Subcutaneous adipose tissue (tissue), 4 donors: Measurements from ENCODE around the gene CTSE. TPM values are rescaled to one million over a fixed set of nuclear protein-coding genes. Genes with fewer than 3 reads are reported as not detected.
"Not testable (repeated sequence)": the region's sequence is repeated elsewhere in the genome, so short reads cannot be mapped to it uniquely, and the experiment has no call there.

Experiments used
- total RNA-seq, 4 donors: library from RNA; depleted of rRNA; stranded (reverse); fragments of >200 nt; gene quantifications; one replicate each; pipeline ENCODE4 v1.1.0, GENCODE V29; 2016
- TF ChIP-seq, protein P1 (sequence below): fragments of 450-650 bp; IDR thresholded peaks from one replicate; pipeline ENCODE4 v1.5.1; 2016; ENCODE audit warnings: low read depth, mild to moderate bottlenecking, control low read depth, antibody characterized with exemption, moderate library complexity

Gene CTSE
- total RNA-seq, 4 donors from 2014 or later: not detected

DNA sequence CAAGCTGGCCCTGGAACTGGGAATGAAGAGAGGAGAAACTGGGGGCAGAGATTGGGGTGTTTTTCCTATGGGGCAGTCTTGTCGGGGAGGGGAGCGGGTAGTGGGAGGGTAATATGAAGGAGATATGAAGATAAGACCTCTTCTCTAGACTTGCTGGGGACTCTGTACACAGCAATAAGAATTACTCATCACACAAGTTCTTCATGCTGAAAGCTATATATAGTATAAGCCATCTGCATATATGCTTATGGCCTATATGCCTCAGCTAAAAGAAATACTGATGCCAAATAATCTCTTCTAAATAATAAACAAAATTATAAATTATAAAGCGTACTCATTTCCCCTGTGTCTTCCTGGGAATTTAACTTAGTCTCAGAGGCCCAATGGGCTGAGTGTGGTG is 37.1 kb upstream of the CTSE start:
- TF ChIP-seq, protein P1, sequence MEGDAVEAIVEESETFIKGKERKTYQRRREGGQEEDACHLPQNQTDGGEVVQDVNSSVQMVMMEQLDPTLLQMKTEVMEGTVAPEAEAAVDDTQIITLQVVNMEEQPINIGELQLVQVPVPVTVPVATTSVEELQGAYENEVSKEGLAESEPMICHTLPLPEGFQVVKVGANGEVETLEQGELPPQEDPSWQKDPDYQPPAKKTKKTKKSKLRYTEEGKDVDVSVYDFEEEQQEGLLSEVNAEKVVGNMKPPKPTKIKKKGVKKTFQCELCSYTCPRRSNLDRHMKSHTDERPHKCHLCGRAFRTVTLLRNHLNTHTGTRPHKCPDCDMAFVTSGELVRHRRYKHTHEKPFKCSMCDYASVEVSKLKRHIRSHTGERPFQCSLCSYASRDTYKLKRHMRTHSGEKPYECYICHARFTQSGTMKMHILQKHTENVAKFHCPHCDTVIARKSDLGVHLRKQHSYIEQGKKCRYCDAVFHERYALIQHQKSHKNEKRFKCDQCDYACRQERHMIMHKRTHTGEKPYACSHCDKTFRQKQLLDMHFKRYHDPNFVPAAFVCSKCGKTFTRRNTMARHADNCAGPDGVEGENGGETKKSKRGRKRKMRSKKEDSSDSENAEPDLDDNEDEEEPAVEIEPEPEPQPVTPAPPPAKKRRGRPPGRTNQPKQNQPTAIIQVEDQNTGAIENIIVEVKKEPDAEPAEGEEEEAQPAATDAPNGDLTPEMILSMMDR: no peak

DNA sequence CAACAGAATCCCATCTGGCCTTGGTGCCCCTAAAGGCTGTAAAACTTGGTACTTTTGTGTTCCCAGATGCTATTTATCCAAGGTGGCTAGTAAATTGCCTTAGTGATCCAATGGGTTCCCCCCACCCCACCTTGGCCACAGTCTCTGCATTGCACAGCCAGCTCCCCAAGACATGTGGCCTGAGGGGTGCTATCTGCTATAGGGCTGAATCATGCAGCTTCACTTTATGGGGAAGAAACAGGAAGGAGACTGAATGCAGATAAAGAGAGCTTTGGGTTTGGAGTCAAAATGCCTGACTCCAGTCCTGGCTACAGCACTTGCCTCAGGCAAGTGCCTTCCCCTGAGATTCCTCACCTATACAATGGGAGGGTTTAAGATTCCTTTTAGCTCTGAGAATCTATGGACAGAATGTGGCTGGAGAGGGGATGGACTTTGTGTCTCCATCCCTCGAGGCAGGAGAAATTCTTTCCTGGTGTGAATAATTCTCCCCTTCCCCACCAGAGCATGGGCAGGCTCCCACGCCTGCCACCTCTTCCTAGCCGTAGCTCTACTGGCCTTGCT is 35.7 kb upstream of the CTSE start:
- TF ChIP-seq, protein P1: no peak

DNA sequence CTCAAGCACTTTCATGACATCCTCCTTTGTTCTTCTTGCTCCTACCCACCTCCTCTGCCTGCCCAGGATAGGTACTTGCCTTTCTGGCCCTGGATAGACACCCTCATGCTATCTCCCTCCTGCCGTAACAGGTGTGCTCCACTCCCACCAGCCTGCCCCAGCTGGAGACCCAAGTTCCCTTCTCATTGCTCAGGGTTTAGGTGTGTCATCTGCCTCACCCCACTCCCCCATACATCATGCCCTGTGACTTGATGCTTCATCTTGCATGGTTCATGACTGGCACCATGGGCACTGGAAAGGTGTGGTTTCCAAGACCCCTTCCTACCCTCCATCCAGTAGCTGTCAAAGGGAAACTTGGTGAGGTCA is 35.2 kb upstream of the CTSE start:
- TF ChIP-seq, protein P1: no peak

DNA sequence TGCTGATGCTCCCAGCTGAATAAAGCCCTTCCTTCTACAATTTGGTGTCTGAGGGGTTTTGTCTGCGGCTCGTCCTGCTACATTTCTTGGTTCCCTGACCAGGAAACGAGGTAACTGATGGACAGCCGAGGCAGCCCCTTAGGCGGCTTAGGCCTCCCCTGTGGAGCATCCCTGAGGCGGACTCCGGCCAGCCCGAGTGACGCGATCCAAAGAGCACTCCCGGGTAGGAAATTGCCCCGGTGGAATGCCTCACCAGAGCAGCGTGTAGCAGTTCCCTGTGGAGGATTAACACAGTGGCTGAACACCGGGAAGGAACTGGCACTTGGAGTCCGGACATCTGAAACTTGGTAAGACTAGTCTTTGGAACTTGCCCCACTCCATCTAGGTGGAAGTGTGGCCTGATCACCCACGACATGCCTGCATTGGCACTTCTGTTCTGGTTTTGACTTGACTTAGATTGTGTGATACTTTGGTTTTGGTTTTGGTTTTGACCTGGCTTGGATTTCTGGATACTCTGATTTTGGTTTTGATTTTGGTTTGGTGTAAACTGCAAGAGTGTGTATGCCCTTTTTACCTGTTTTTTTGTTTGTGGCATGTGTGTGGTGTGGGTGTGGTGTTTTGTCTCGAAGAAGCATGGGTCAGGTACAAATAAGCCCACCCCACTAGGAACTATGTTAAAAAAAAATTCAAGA is 29.4 kb upstream of the CTSE start, which contains the start of gene RHEX:
RHEX (plus strand) TSS at position 255 of the 692 bp plus-strand sequence. CDS start 44,656 bp downstream, outside the sequence.
- TF ChIP-seq, protein P1: not testable (repeated sequence)

DNA sequence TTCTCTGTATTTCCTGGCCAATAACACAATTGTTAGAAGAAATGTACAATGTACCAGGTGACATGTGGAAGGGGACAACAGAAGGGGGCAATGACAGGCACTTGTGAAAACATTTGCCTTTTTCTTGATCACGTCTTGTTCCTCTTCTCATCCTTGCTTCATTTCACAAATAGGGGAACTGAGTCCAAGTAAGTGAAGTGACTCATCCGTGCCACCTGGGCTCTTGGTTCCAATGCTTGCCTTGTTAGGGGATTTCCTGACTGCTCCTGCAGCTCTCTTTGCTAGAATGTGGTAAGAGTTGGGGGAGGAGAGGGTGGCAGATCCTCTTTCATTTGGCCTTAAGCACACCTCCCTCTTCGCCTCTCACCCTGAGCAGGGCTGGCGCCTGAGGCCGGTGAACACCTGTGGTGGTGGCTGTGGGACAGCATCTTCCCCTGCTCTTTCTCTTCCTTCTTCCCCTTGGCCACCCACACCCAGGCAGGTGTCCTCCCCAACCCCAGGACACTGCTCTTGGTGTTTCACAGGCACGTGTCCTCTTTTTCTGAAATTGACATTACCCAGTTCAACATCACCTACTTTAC is 27.1 kb upstream of the CTSE start:
- TF ChIP-seq, protein P1: no peak

DNA sequence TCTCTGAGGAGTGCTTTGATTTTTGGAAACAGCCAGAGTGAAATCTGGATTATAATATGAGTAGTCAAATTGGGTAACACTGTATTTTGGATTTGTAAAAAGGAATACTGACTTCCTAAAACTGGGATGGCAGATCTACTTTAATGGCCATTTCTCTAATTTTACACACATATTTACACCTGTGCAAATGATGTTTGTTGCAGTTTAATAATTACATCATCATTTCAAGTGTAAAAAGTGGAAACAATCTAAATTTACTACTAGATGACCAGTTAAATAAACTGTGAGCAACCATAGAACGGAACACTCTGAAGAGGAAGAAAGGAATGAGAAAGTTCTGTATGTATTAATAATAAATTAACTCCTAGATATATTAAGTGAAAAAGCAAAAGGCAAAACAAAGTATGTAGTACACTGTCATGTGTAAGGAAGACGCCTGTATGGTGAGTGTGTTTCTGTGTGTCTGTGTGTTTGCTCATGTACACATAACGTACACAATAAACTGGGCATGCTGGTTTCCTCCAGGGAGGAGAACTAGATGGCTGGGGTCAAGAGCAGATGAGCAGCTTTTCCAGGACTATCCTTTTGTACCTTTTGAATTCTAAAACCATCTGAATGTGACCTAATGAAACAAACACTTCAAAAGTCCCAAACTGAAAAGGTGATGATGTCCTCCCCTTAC is 26.4 kb upstream of the CTSE start:
- TF ChIP-seq, protein P1: no peak

DNA sequence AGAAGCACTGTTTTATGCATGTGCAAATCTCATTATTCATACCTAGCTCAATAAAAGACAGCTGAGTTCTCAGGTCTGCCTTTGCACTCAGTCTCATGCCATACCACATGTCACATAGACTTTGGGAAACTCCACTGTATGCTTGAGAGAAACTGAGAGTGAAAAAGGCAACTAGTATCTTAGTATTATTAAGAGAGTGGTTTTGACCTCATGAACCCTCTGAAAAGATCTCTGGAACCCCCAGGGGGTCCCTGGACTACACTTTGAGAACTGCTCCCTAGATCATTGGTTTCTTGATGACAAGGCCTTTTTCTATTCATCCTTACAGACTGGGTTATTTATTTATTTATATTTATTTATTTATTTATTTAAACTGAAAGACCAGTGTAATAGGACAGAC is 25.6 kb upstream of the CTSE start:
- TF ChIP-seq, protein P1: no peak
